Inflammatory macrophage treated with lipopolysaccharide for 1 hour (primary cell): ENCODE measurements around the gene LAG3.

Experiments used
- DNase-seq, 2 donors: peaks; one replicate each; pipeline ENCODE4 v3.0.0-alpha.2; 2020 to 2022

The LAG3 gene

GRCh38 chr12:6753772-6754356 lies 18.5 kb upstream of the LAG3 start:
- peak in 1 of 2 donors; percentile 23 for DNase-seq

- DNase-seq: peak; percentile 51 to 55
Observed at GRCh38 chr12:6754411-6754810, 17.9 kb upstream of the LAG3 start.

- DNase-seq: no peak
Observed at GRCh38 chr12:6757028-6757690, 15.2 kb upstream of the LAG3 start.

- DNase-seq: no peak
Observed at GRCh38 chr12:6758506-6759095, 13.7 kb upstream of the LAG3 start.

- DNase-seq: no peak
Observed at GRCh38 chr12:6759741-6760140, 12.6 kb upstream of the LAG3 start.

- no peak for DNase-seq
Observed at GRCh38 chr12:6763380-6763779, 8.9 kb upstream of the LAG3 start.

- DNase-seq: peak; percentile 80 to 85
Observed at GRCh38 chr12:6764011-6764828, 8.1 kb upstream of the LAG3 start.

- DNase-seq: no peak
Observed at GRCh38 chr12:6765048-6765633, 7.2 kb upstream of the LAG3 start.

- peak in 1 of 2 donors; percentile 42 for DNase-seq
Observed at GRCh38 chr12:6765634-6766581, 6.4 kb upstream of the LAG3 start, which contains the start of gene PTMS. PTMS (plus strand) TSS chr12:6766363; CDS start chr12:6766706, 343 bp downstream.

- DNase-seq: peak; percentile 44 to 67
Observed at GRCh38 chr12:6766651-6767349, 5.5 kb upstream of the LAG3 start.

GRCh38 chr12:6767353-6768319 lies 4.7 kb upstream of the LAG3 start:
- DNase-seq: no peak

- DNase-seq: no peak
Observed at GRCh38 chr12:6768437-6768914, 3.8 kb upstream of the LAG3 start.

- DNase-seq: no peak
Observed at GRCh38 chr12:6768990-6769389, 3.3 kb upstream of the LAG3 start.

GRCh38 chr12:6769666-6770065 lies 2.7 kb upstream of the LAG3 start:
- DNase-seq: no peak

- no peak for DNase-seq
Observed at GRCh38 chr12:6770094-6770493, 2.2 kb upstream of the LAG3 start.

- no peak for DNase-seq
Observed at GRCh38 chr12:6770600-6770999, 1.7 kb upstream of the LAG3 start.

GRCh38 chr12:6771091-6771495 lies 1.2 kb upstream of the LAG3 start:
- peak; percentile 63 to 81 for DNase-seq

- no peak for DNase-seq
Observed at GRCh38 chr12:6771509-6772330, 600 bp upstream of the LAG3 start.
